GM21390 (cell line): ENCODE data around the gene RAD9A.
"Not testable (repeated sequence)": the region's sequence is repeated elsewhere in the genome, so short reads cannot be mapped to it uniquely, and the experiment has no call there.

Source experiments
- ATAC-seq: cut with Tn5 transposase; IDR thresholded peaks from one replicate; pipeline ENCODE4 v1.9.1; 2021; ENCODE audit not compliant: unreplicated experiment

Gene RAD9A

GRCh38 chr11:67395555-67396258 lies 3.9 kb downstream of the RAD9A start:
- no peak for ATAC-seq

GRCh38 chr11:67396259-67396581 lies 4.4 kb downstream of the RAD9A start:
- no peak for ATAC-seq

GRCh38 chr11:67396587-67397389 lies 5.0 kb downstream of the RAD9A start:
- no peak for ATAC-seq

- no peak for ATAC-seq
Observed at GRCh38 chr11:67397536-67397935, 5.8 kb downstream of the RAD9A start.

GRCh38 chr11:67397986-67398660 lies 6.3 kb downstream of the RAD9A start:
- ATAC-seq: no peak

- no peak for ATAC-seq
Observed at GRCh38 chr11:67398661-67399563, 7.1 kb downstream of the RAD9A start.

GRCh38 chr11:67400251-67400941 lies 8.6 kb downstream of the RAD9A start:
- ATAC-seq: no peak

GRCh38 chr11:67400942-67401494 lies 9.2 kb downstream of the RAD9A start:
- peak; percentile 20 for ATAC-seq

- peak; percentile 57 for ATAC-seq
Observed at GRCh38 chr11:67401495-67402191, 9.9 kb downstream of the RAD9A start, which contains the start of gene PPP1CA. Gene PPP1CA, minus strand, starts transcription at chr11:67401858. Its CDS starts 76 bp downstream, at chr11:67401782.

- ATAC-seq: not testable (repeated sequence)
Observed at GRCh38 chr11:67402192-67402839, 10.5 kb downstream of the RAD9A start.

GRCh38 chr11:67403085-67403484 lies 11.3 kb downstream of the RAD9A start:
- ATAC-seq: not testable (repeated sequence)

- no peak for ATAC-seq
Observed at GRCh38 chr11:67404515-67405195, 12.9 kb downstream of the RAD9A start.

- no peak for ATAC-seq
Observed at GRCh38 chr11:67405196-67405567, 13.4 kb downstream of the RAD9A start.

- no peak for ATAC-seq
Observed at GRCh38 chr11:67405688-67406339, 14.0 kb downstream of the RAD9A start.

- ATAC-seq: no peak
Observed at GRCh38 chr11:67406420-67406968, 14.7 kb downstream of the RAD9A start.

- no peak for ATAC-seq
Observed at GRCh38 chr11:67406969-67407687, 15.3 kb downstream of the RAD9A start.

- no peak for ATAC-seq
Observed at GRCh38 chr11:67407688-67408163, 15.9 kb downstream of the RAD9A start.
